Measurements from ENCODE around the gene UNK. TPM values are rescaled to one million over a fixed set of nuclear protein-coding genes. Genes with fewer than 3 reads are reported as not detected.
"Not testable (repeated sequence)": the region's sequence is repeated elsewhere in the genome, so short reads cannot be mapped to it uniquely, and the experiment has no call there.

UNK gene
- polyA plus RNA-seq, 1 donor: 35.7 TPM

- Histone ChIP-seq H3K36me3 (ENCODE audit: control insufficient read depth, insufficient read depth, low read length) (peaks cover 31% of the 10 kb centered on the region), H3K4me3 (ENCODE audit: low read length) (no peak overlapping the region), H3K9me3 (ENCODE audit: control insufficient read depth, low read depth, low read length) (no peaks in the 10 kb centered on the region), H3K4me1 (ENCODE audit: control insufficient read depth, insufficient read depth, low read length) (peaks cover 29% of the 10 kb centered on the region), H3K27me3 (ENCODE audit: control insufficient read depth, insufficient read depth, low read length) (no peaks in the 10 kb centered on the region), H3K27ac (ENCODE audit: low read length) (no peak overlapping the region)
- DNase-seq: peak in 1 of 2 donors; percentile 9
- WGBS (ENCODE audit: insufficient coverage, low lambda C conversion rate): no CpG with 5 or more reads among the region's 15 CpGs
Measured at GRCh38 chr17:75773808-75774470, 10.7 kb upstream of the UNK start.

GRCh38 chr17:75774471-75774990 lies 10.1 kb upstream of the UNK start:
- Histone ChIP-seq H3K36me3 (ENCODE audit: control insufficient read depth, insufficient read depth, low read length) (peaks cover 32% of the 10 kb centered on the region), H3K27me3 (ENCODE audit: control insufficient read depth, insufficient read depth, low read length) (no peaks in the 10 kb centered on the region), H3K27ac (ENCODE audit: low read length) (no peak overlapping the region), H3K9me3 (ENCODE audit: control insufficient read depth, low read depth, low read length) (no peaks in the 10 kb centered on the region), H3K4me1 (ENCODE audit: control insufficient read depth, insufficient read depth, low read length) (peaks cover 29% of the 10 kb centered on the region), H3K4me3 (ENCODE audit: low read length) (no peak overlapping the region)
- peak in 1 of 2 donors; percentile 10 for DNase-seq
- WGBS (ENCODE audit: insufficient coverage, low lambda C conversion rate): no CpG with 5 or more reads among the region's 4 CpGs

GRCh38 chr17:75774991-75775668 lies 9.5 kb upstream of the UNK start:
- Histone ChIP-seq H3K36me3 (ENCODE audit: control insufficient read depth, insufficient read depth, low read length) (peaks cover 32% of the 10 kb centered on the region), H3K9me3 (ENCODE audit: control insufficient read depth, low read depth, low read length) (no peaks in the 10 kb centered on the region), H3K4me3 (ENCODE audit: low read length) (no peak overlapping the region), H3K4me1 (ENCODE audit: control insufficient read depth, insufficient read depth, low read length) (peaks cover 29% of the 10 kb centered on the region), H3K27ac (ENCODE audit: low read length) (no peak overlapping the region), H3K27me3 (ENCODE audit: control insufficient read depth, insufficient read depth, low read length) (no peaks in the 10 kb centered on the region)
- peak in 1 of 2 donors; percentile 43 for DNase-seq
- no CpG with 5 or more reads among the region's 6 CpGs for WGBS (ENCODE audit: insufficient coverage, low lambda C conversion rate)

- peak overlapping the region; percentile 89 for H3K4me3 ChIP-seq (ENCODE audit: low read length)
- H3K4me1 ChIP-seq (ENCODE audit: control insufficient read depth, insufficient read depth, low read length): peaks cover 21% of the 10 kb centered on the region
Measured at GRCh38 chr17:75776386-75777295, 8.0 kb upstream of the UNK start.

GRCh38 chr17:75777296-75777922 lies 7.2 kb upstream of the UNK start:
- H3K4me3 ChIP-seq (ENCODE audit: low read length): peak overlapping the region; percentile 89
- no CpG with 5 or more reads among the region's 2 CpGs for WGBS (ENCODE audit: insufficient coverage, low lambda C conversion rate)
- no peaks in the 10 kb centered on the region for H3K9me3 ChIP-seq (ENCODE audit: control insufficient read depth, low read depth, low read length)
- H3K4me1 ChIP-seq (ENCODE audit: control insufficient read depth, insufficient read depth, low read length): peaks cover 15% of the 10 kb centered on the region
- H3K27me3 ChIP-seq (ENCODE audit: control insufficient read depth, insufficient read depth, low read length): no peaks in the 10 kb centered on the region
- peak in 1 of 2 donors; percentile 10 for DNase-seq
- no peak overlapping the region for H3K27ac ChIP-seq (ENCODE audit: low read length)
- H3K36me3 ChIP-seq (ENCODE audit: control insufficient read depth, insufficient read depth, low read length): peaks cover 32% of the 10 kb centered on the region

More at GRCh38 chr17:75776386-75777295, 8.0 kb upstream of the UNK start:
- Histone ChIP-seq H3K9me3 (ENCODE audit: control insufficient read depth, low read depth, low read length) (no peaks in the 10 kb centered on the region), H3K27me3 (ENCODE audit: control insufficient read depth, insufficient read depth, low read length) (no peaks in the 10 kb centered on the region), H3K36me3 (ENCODE audit: control insufficient read depth, insufficient read depth, low read length) (peaks cover 32% of the 10 kb centered on the region), H3K27ac (ENCODE audit: low read length) (no peak overlapping the region)
- DNase-seq: peak in 1 of 2 donors; percentile 60
- WGBS (ENCODE audit: insufficient coverage, low lambda C conversion rate): 88% methylated on average over 3 of the region's 15 CpGs

- not testable (repeated sequence) for H3K4me1 ChIP-seq (ENCODE audit: control insufficient read depth, insufficient read depth, low read length); H3K27me3 ChIP-seq (ENCODE audit: control insufficient read depth, insufficient read depth, low read length); H3K9me3 ChIP-seq (ENCODE audit: control insufficient read depth, low read depth, low read length)
- peak overlapping the region; percentile 89 for H3K4me3 ChIP-seq (ENCODE audit: low read length)
- H3K36me3 ChIP-seq (ENCODE audit: control insufficient read depth, insufficient read depth, low read length): peaks cover 32% of the 10 kb centered on the region
- peak overlapping the region; percentile 95 for H3K27ac ChIP-seq (ENCODE audit: low read length)
- DNase-seq: peak in 1 of 2 donors; percentile 10
- WGBS (ENCODE audit: insufficient coverage, low lambda C conversion rate): no CpG with 5 or more reads among the region's 19 CpGs
Measured at GRCh38 chr17:75778066-75778860, 6.3 kb upstream of the UNK start.

GRCh38 chr17:75778861-75779249 lies 5.8 kb upstream of the UNK start:
- Histone ChIP-seq H3K9me3 (ENCODE audit: control insufficient read depth, low read depth, low read length) (no peaks in the 10 kb centered on the region), H3K4me1 (ENCODE audit: control insufficient read depth, insufficient read depth, low read length) (peaks cover 14% of the 10 kb centered on the region), H3K4me3 (ENCODE audit: low read length) (peak overlapping the region; percentile 89), H3K36me3 (ENCODE audit: control insufficient read depth, insufficient read depth, low read length) (peaks cover 32% of the 10 kb centered on the region), H3K27me3 (ENCODE audit: control insufficient read depth, insufficient read depth, low read length) (no peaks in the 10 kb centered on the region), H3K27ac (ENCODE audit: low read length) (peak overlapping the region; percentile 95)
- DNase-seq: peak in 1 of 2 donors; percentile 54
- WGBS (ENCODE audit: insufficient coverage, low lambda C conversion rate): no CpG with 5 or more reads among the region's 38 CpGs

GRCh38 chr17:75779250-75779986 lies 5.2 kb upstream of the UNK start:
- Histone ChIP-seq H3K9me3 (ENCODE audit: control insufficient read depth, low read depth, low read length) (no peaks in the 10 kb centered on the region), H3K36me3 (ENCODE audit: control insufficient read depth, insufficient read depth, low read length) (peaks cover 31% of the 10 kb centered on the region), H3K4me1 (ENCODE audit: control insufficient read depth, insufficient read depth, low read length) (peaks cover 18% of the 10 kb centered on the region), H3K27ac (ENCODE audit: low read length) (peak overlapping the region; percentile 95), H3K4me3 (ENCODE audit: low read length) (peak overlapping the region; percentile 89), H3K27me3 (ENCODE audit: control insufficient read depth, insufficient read depth, low read length) (no peaks in the 10 kb centered on the region)
- peak; percentile 100 for DNase-seq
- WGBS (ENCODE audit: insufficient coverage, low lambda C conversion rate): no CpG with 5 or more reads among the region's 84 CpGs
